Measurements from ENCODE around the gene ADAMTS8. TPM values are rescaled to one million over a fixed set of nuclear protein-coding genes. Genes with fewer than 3 reads are reported as not detected.

Gene ADAMTS8
- total RNA-seq, 1 experiment from 2014 or later: 0.03 TPM

DNA sequence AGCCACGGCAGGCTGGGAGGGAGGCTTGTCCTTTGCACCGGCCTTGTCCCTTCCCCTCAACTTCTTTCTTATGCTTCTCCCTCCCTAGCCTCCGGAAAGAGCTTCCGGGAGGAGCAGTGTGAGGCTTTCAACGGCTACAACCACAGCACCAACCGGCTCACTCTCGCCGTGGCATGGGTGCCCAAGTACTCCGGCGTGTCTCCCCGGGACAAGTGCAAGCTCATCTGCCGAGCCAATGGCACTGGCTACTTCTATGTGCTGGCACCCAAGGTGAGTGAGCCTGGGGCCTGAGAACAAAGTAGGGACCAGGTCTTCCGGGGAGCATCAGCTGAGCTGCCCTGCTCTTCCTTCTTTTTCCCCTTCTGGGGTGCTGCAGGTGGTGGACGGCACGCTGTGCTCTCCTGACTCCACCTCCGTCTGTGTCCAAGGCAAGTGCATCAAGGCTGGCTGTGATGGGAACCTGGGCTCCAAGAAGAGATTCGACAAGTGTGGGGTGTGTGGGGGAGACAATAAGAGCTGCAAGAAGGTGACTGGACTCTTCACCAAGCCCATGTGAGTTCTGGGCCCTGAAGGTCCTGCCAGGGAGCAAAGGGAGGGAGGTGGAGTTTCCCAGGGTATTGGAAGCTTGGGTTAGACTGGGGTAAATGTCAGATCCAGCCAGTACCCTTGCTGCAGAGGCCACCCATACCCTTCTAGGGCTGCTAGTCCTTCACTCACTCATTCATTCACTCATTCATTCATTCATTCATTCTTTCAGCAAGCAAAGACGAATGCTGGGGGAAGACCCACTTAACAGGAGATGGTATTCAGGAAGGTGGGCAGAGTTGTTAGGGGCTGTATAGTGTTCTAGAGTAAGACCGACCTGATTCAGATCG, 42.7 kb upstream of the ADAMTS8 start:
- Histone ChIP-seq H3K4me3 (no peak overlapping the region), H3K27me3 (replicated peaks) (no peaks in the 10 kb centered on the region), H3K27ac (no peak overlapping the region), H3K4me1 (replicated peaks) (no peaks in the 10 kb centered on the region), H3K9me3 (replicated peaks) (no peaks in the 10 kb centered on the region), H3K36me3 (no peaks in the 10 kb centered on the region)
- DNase-seq (ENCODE audit: low read depth in 1 of 2, low spot score in 2 of 2): no peak

DNA sequence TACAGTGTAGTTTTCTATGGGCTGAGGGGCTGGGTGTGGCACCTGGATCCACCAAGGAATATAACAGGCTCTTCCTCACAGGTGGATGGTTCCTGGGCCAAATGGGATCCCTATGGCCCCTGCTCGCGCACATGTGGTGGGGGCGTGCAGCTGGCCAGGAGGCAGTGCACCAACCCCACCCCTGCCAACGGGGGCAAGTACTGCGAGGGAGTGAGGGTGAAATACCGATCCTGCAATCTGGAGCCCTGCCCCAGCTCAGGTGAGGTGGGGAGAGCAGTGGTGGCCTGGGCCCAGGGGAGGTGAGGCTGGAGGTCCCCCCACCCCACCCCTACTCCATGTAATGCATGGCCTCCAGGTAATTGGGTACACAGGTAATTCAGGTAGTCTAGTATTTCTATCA, 40.8 kb upstream of the ADAMTS8 start:
- Histone ChIP-seq H3K36me3 (no peaks in the 10 kb centered on the region), H3K27me3 (replicated peaks) (no peaks in the 10 kb centered on the region), H3K9me3 (replicated peaks) (no peaks in the 10 kb centered on the region), H3K27ac (no peak overlapping the region), H3K4me3 (no peak overlapping the region), H3K4me1 (replicated peaks) (no peaks in the 10 kb centered on the region)
- DNase-seq (ENCODE audit: low read depth in 1 of 2, low spot score in 2 of 2): no peak

DNA sequence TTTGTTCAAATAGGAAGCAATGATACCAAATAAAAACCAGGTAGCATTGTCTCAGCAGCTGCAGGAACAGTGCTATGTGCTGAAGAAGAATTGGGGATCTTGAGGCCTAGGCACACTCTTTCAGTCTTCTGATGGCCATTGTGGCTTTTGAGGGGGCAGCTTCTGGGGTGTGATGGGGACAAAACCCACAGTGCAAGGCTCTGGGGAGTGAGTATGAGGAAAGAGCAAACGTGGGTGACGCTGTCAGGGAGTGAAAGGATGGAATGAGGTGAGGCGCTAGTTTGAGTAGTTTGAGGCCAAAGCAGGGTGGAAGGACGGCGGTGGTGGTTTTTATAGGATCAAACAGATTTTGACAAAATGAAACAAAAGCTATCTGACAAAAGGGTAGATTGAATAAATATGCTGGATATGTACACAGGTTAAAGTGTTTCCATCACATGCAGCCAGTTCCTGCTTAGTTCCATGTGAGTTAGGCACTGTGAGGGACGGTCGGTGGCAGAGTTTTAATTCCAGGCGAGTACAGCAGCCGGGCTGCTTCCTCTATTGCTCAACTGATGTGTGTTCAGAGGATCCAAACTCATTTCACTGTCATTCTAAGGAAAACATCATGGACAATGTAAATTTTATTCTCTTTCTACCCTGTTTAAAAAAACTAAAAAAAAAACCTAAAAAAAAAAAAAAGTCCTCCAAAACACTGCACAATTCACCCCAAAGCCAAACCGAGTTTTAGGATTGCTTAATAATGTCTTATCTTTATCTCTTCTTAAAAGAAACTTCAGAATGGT, 38.9 kb upstream of the ADAMTS8 start:
- Histone ChIP-seq H3K4me3 (no peak overlapping the region), H3K9me3 (replicated peaks) (no peaks in the 10 kb centered on the region), H3K27ac (no peak overlapping the region), H3K4me1 (replicated peaks) (no peaks in the 10 kb centered on the region), H3K36me3 (no peaks in the 10 kb centered on the region), H3K27me3 (replicated peaks) (no peaks in the 10 kb centered on the region)
- no peak for DNase-seq (ENCODE audit: low read depth in 1 of 2, low spot score in 2 of 2)

DNA sequence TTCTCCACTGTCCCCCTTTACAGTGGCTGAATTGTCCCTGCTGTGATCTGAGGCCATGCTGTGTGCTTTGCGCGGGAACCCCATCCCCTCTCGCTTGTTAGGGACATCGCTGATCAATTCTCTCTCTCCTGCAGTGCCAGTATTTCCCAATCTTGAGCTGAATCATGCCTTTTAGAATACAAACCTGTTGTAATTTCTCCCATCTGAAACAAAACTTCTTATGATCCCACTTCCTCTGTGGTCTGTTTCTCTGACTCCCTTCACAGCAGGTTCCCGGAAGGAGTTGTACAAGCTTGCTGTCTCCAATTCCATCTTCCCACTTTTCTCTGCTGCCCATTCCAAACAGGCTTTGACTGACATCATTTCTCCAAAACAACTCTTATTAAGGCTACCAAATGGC, 36.9 kb upstream of the ADAMTS8 start:
- Histone ChIP-seq H3K27me3 (replicated peaks) (no peaks in the 10 kb centered on the region), H3K9me3 (replicated peaks) (no peaks in the 10 kb centered on the region), H3K4me1 (replicated peaks) (no peaks in the 10 kb centered on the region), H3K27ac (no peak overlapping the region), H3K36me3 (no peaks in the 10 kb centered on the region), H3K4me3 (no peak overlapping the region)
- no peak for DNase-seq (ENCODE audit: low read depth in 1 of 2, low spot score in 2 of 2)

DNA sequence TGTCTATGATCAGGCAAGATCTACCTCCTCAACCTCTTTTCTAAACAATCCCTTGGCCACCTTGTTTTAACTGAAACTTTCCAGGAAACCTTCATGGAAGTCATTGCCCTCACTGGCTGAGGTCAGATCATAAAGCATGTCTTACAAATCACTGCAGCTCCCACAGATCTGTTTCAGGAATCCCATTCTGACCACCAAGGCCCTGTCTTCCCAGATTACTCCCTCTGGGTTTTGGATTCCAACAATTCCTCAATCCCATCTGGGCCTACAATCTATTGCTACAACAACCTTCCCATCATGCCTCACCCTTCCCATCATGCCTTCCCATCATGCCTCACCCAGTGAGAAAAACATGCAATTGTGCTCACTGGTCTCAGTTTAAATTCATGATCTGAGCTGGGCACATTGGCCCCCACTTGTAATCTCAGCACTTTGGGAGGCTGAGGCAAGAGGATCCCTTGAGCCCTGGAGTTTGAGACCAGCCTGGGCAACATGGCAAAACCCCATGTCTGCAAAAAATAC, 35.9 kb upstream of the ADAMTS8 start:
- DNase-seq (ENCODE audit: low read depth in 1 of 2, low spot score in 2 of 2): no peak
- Histone ChIP-seq H3K36me3 (no peaks in the 10 kb centered on the region), H3K4me1 (replicated peaks) (no peaks in the 10 kb centered on the region), H3K4me3 (no peak overlapping the region), H3K9me3 (replicated peaks) (no peaks in the 10 kb centered on the region), H3K27me3 (replicated peaks) (no peaks in the 10 kb centered on the region), H3K27ac (no peak overlapping the region)

DNA sequence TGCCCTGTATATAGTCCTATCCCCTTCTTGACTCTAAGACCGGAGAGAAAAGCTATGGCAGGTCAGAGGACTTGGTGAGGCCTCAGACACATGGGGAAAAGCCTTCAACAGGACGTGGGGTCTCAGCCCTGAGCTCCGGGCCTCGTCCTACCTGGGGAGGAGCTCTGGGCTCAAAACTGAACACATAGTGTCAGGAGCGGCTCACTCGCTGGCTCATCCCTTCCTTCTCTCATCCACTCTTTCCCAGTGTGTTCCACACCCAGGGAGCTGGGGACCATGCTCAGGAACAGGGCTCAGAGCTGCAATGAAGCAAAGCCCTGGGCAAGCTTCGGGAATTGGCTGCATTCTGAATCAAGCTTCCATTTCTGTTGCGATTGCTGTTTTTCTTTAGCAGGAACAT, 34.5 kb upstream of the ADAMTS8 start:
- Histone ChIP-seq H3K36me3 (no peaks in the 10 kb centered on the region), H3K27ac (no peak overlapping the region)

DNA sequence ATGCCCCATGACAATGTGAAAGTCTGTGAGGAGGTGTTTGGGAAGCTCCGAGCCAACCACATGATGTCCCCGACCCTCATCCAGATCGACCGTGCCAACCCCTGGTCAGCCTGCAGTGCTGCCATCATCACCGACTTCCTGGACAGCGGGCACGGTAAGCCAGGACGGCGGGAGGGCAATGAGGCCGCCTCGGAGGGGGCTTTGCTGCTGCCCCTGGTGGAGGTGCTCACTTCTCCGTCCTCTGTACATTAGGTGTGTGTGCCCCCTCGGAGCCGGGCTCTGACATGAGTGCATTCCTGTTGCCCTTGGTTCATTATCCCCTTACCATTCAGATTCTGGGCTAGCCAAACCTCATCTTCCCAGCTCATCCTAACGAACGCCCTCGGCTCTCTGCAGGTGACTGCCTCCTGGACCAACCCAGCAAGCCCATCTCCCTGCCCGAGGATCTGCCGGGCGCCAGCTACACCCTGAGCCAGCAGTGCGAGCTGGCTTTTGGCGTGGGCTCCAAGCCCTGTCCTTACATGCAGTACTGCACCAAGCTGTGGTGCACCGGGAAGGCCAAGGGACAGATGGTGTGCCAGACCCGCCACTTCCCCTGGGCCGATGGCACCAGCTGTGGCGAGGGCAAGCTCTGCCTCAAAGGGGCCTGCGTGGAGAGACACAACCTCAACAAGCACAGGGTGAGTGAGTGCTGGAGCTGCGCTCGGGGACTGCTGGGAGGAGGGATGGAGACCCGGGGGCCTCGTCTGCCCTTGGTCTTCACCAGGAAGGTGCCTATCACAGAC, 33.9 kb upstream of the ADAMTS8 start:
- Histone ChIP-seq H3K27ac (no peak overlapping the region), H3K36me3 (no peaks in the 10 kb centered on the region), H3K4me3 (no peak overlapping the region)

More for the DNA sequence above, 34.5 kb upstream of the ADAMTS8 start:
- Histone ChIP-seq H3K9me3 (replicated peaks) (no peaks in the 10 kb centered on the region), H3K4me3 (no peak overlapping the region), H3K4me1 (replicated peaks) (no peaks in the 10 kb centered on the region), H3K27me3 (replicated peaks) (no peaks in the 10 kb centered on the region)
- no peak for DNase-seq (ENCODE audit: low read depth in 1 of 2, low spot score in 2 of 2)

DNA sequence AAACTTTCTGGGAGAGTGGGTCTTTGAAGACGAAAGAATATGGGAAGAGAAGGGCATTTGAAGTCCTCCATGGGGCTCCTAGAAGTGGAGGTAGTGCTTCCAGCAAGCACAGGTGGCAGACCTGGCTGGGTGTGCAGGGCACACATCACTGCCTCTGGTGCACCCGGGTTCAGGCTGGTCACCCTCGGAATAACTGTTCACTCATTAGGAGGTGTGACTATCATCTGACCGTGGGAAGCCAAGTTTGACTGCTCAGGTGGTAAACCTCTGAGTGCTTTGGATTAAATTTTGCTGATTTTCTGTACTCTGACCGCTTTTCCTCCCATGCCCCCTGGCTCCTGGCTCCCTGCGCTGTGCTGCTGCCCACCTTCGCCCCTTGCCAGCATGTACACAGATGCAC, 31.1 kb upstream of the ADAMTS8 start:
- Histone ChIP-seq H3K9me3 (replicated peaks) (no peaks in the 10 kb centered on the region), H3K4me1 (replicated peaks) (no peaks in the 10 kb centered on the region), H3K27ac (no peak overlapping the region), H3K36me3 (no peaks in the 10 kb centered on the region), H3K27me3 (replicated peaks) (no peaks in the 10 kb centered on the region), H3K4me3 (no peak overlapping the region)
- DNase-seq (ENCODE audit: low read depth in 1 of 2, low spot score in 2 of 2): no peak

More for the DNA sequence above, 33.9 kb upstream of the ADAMTS8 start:
- Histone ChIP-seq H3K27me3 (replicated peaks) (no peaks in the 10 kb centered on the region), H3K4me1 (replicated peaks) (no peaks in the 10 kb centered on the region), H3K9me3 (replicated peaks) (no peaks in the 10 kb centered on the region)
- no peak for DNase-seq (ENCODE audit: low read depth in 1 of 2, low spot score in 2 of 2)

DNA sequence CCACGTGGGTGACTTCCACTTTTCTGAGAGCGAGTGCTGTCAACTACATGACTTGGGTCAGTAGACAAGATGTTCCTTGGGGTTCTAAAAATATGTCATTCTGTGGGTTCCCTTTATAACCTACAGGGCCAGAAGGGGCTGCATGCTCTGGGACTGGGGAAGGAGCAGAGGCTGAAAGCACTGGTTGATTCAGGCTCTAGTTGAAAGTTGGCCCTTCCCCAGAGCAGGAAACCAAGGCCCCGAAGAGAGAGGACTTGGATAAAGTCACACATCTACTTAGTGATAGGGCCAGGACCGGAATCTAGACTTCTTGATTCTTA, 30.0 kb upstream of the ADAMTS8 start:
- H3K27me3 ChIP-seq (replicated peaks): no peaks in the 10 kb centered on the region
- H3K36me3 ChIP-seq: no peaks in the 10 kb centered on the region
- H3K27ac ChIP-seq: no peak overlapping the region
- H3K4me1 ChIP-seq (replicated peaks): no peaks in the 10 kb centered on the region
- H3K9me3 ChIP-seq (replicated peaks): no peaks in the 10 kb centered on the region
- H3K4me3 ChIP-seq: no peak overlapping the region
- no peak for DNase-seq (ENCODE audit: low read depth in 1 of 2, low spot score in 2 of 2)

DNA sequence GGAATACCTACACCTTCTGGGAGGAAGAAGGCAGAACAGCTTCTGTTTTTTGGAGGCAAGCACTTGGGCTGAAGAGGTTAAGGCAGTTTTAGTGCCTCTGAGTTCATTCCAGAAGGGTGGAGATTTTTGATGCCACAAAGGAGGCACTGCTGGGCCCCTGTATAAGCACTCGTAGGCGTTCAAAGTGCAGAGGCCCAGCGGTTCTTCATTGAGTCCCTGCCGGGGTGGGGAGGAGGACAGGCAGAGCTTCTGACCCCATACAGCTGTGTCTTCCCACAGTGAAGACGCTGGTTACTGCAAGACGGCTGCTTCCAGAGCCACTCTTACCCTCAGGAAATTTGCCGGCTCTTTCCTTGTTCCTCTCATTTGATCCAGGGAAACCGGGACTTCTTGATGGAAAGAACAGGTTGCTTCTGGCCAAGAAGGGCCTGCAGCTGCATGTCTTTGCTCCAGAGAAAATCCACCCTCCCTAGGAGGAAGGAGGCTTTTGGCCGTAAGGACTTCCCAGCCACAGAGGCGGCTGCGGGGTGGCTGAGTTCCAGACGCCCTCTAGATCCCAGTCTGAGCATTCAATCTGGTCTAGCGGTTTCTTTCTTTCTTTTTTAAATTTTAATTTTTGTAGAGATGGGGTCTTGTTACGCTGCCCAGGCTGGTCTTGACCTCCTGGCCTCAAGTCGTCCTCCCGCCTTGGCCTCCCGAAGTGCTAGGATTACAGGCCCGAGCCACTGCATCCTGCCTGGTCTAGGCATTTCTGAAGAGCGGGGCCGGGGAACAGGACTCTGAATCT, 29.4 kb upstream of the ADAMTS8 start:
- H3K27me3 ChIP-seq (replicated peaks): no peaks in the 10 kb centered on the region
- H3K27ac ChIP-seq: no peak overlapping the region
- no peaks in the 10 kb centered on the region for H3K9me3 ChIP-seq (replicated peaks)
- no peak overlapping the region for H3K4me3 ChIP-seq
- no peaks in the 10 kb centered on the region for H3K36me3 ChIP-seq
- H3K4me1 ChIP-seq (replicated peaks): no peaks in the 10 kb centered on the region
- DNase-seq (ENCODE audit: low read depth in 1 of 2, low spot score in 2 of 2): no peak

DNA sequence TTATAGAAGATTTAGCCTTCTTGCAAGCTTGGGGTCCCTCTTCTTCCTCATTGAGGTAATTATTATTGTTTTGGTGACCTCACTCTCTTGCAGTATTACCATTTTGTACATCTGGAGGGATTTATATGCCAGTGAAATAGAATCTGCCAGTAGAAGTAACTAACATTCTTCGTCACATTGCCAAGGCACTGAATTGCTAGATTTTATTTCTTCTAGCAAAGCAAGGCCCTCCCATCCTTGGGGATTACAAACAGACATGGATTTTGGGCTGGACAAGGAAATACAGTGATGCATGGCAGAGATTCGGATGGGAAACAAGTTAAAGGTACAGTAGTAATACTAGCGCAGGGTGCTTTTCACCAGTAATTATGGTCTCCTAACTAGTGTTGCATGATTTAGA, 27.9 kb upstream of the ADAMTS8 start:
- no peak overlapping the region for H3K27ac ChIP-seq
- H3K27me3 ChIP-seq (replicated peaks): no peaks in the 10 kb centered on the region
- H3K9me3 ChIP-seq (replicated peaks): no peaks in the 10 kb centered on the region
- no peak overlapping the region for H3K4me3 ChIP-seq
- no peak for DNase-seq (ENCODE audit: low read depth in 1 of 2, low spot score in 2 of 2)
- no peaks in the 10 kb centered on the region for H3K36me3 ChIP-seq
- H3K4me1 ChIP-seq (replicated peaks): no peaks in the 10 kb centered on the region

DNA sequence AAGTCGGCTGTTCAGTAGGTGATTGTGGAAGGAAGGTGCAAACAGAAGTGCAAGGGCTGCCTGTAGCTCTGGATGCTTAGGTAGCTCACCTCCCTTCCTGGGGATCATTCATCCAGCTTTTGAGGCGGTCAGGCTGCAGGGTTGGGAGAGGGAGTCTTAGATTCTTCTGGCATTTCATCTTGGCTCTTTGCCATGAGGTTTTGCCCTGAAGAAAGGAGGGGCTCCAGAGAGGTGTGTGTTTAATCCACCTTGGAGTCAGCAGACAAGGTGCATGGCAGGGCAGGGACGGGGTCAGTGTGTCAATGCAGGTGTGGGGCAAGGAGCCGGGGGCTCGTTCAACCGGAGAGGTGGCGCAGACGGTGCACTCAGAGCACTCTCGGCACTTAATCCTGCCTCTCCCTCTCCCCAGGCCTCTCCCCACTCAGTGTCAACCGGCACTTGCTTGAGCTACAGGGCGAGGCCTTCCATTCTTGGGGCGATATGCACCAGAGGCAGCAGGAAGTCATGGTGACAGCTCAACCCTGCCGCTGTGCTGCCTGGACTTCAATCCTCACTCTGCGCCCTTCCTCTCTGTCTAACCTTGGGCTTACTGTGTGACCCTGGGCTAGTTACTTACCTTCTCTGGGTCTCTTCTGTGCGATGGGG, 27.2 kb upstream of the ADAMTS8 start:
- H3K36me3 ChIP-seq: no peaks in the 10 kb centered on the region
- H3K4me1 ChIP-seq (replicated peaks): no peaks in the 10 kb centered on the region

More for the DNA sequence above, 27.2 kb upstream of the ADAMTS8 start:
- H3K9me3 ChIP-seq (replicated peaks): no peaks in the 10 kb centered on the region
- no peak overlapping the region for H3K4me3 ChIP-seq
- H3K27me3 ChIP-seq (replicated peaks): no peaks in the 10 kb centered on the region
- H3K27ac ChIP-seq: no peak overlapping the region
- DNase-seq (ENCODE audit: low read depth in 1 of 2, low spot score in 2 of 2): no peak
